Gastrocnemius medialis (tissue), 4 donors: ENCODE results near the gene AKR1C1. TPM values are rescaled to one million over a fixed set of nuclear protein-coding genes. Genes with fewer than 3 reads are reported as not detected.
"Not testable (repeated sequence)": the region's sequence is repeated elsewhere in the genome, so short reads cannot be mapped to it uniquely, and the experiment has no call there.

Experiments
- ATAC-seq, 2 donors: fragments of 150-250 bp; one replicate each; pipeline ENCODE4 v1.9.1; 2016
- DNase-seq, 2 donors: peaks; one replicate each; pipeline ENCODE4 v3.0.0-alpha.2; 2019
- H3K27ac ChIP-seq, 4 donors: fragments of 200-600 bp; sonication (generic); 1 replicate in 1 of 4; 2 replicates in 3 of 4; pipeline ENCODE4 v1.5.1; 2016 to 2018; ENCODE audit warnings: mild to moderate bottlenecking in 2 of 4, moderate library complexity in 1 of 4
- H3K27me3 ChIP-seq, 3 donors: fragments of 200-600 bp; sonication (generic) in 2 of 3; 1 replicate in 1 of 3; 2 replicates in 2 of 3; pipeline versions ENCODE4 v1.5.1 to v1.6.0; 2016 to 2019; ENCODE audit warnings: mild to moderate bottlenecking in 1 of 3, moderate library complexity in 1 of 3
- H3K36me3 ChIP-seq, 2 donors: fragments of 200-600 bp; sonication (generic) in 1 of 2; one replicate each; pipeline ENCODE4 v1.5.1; 2017 to 2018
- H3K4me1 ChIP-seq, 2 donors: fragments of 200-600 bp; sonication (generic) in 1 of 2; one replicate each; pipeline ENCODE4 v1.5.1; 2016 to 2017; ENCODE audit warnings: mild to moderate bottlenecking in 2 of 2
- H3K4me3 ChIP-seq, 4 donors: fragments of 200-600 bp; sonication (generic) in 3 of 4; 1 replicate in 1 of 4; 2 replicates in 3 of 4; pipeline ENCODE4 v1.5.1; 2016 to 2019; ENCODE audit warnings: mild to moderate bottlenecking in 2 of 4
- H3K9me3 ChIP-seq, 3 donors: fragments of 200-600 bp; sonication (generic) in 2 of 3; 1 replicate in 1 of 3; 2 replicates in 2 of 3; pipeline ENCODE4 v1.5.1; 2016 to 2019
- CTCF ChIP-seq, 5 experiments: fragments of 450-650 bp in 3 of 5; fragments of 200-600 bp in 2 of 5; sonication (generic) in 2 of 5; IDR thresholded peaks in 4 of 5; conservative IDR thresholded peaks in 1 of 5; 1 replicate in 4 of 5; 2 replicates in 1 of 5; pipeline ENCODE4 v1.5.1; 2016 to 2019; ENCODE audit warnings: antibody characterized with exemption in 5 of 5, mild to moderate bottlenecking in 3 of 5, moderate library complexity in 3 of 5
- POLR2A ChIP-seq, 2 donors: fragments of 450-650 bp; IDR thresholded peaks; one replicate each; pipeline ENCODE4 v1.6.1; 2017; ENCODE audit warnings: antibody characterized with exemption in 2 of 2, mild to moderate bottlenecking in 2 of 2, moderate library complexity in 2 of 2
- in situ Hi-C, 4 donors: fragments of 200-750 bp; cut with MboI; loops; one replicate each; pipeline versions ENCODE4 v1.15.0 to v1.8.0; 2017; ENCODE audit warnings: low sequenced_read_pairs in 4 of 4
- intact Hi-C: fragments of 100-400 bp; cut with DNase I; formaldehyde crosslinking; loops from one replicate; pipeline ENCODE4 v1.15.1; 2023; ENCODE audit warnings: low total_unique reads
- total RNA-seq, 4 donors: library from RNA; depleted of rRNA; stranded (reverse); fragments of >200 nt; gene quantifications; one replicate each; pipeline versions ENCODE4 v1.1.0 to v1.2.3, GENCODE V29; 2016

The AKR1C1 gene
- total RNA-seq, 4 donors from 2014 or later = 203 to 254 (median 208) TPM

DNA sequence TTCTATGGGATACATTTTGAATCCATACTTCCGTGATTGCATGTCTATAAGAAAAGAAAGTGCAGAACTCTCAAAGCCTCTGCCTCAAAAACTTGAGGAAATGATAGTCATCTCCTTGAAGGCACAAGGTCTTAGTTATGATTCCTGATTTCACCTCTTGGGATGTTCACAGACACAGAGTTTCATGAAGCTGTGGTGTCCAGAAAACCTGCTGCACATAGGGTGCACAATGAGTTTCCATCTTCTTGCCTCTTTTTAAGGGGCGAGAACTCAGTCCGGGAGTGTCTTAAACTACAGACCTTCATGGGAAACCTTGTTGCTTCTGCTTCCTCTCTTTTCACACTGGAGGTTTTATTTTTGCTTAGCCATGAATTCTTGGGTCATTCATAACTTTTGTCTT lies 4.0 kb downstream of the AKR1C1 start:
- H3K9me3 ChIP-seq, intact Hi-C loops, H3K4me1 ChIP-seq, DNase-seq, H3K27ac ChIP-seq, H3K4me3 ChIP-seq, ATAC-seq, in situ Hi-C loops, H3K27me3 ChIP-seq: not testable (repeated sequence)
- peaks cover 0 to 23% of the 10 kb centered on the region in 2 donors for H3K36me3 ChIP-seq

DNA sequence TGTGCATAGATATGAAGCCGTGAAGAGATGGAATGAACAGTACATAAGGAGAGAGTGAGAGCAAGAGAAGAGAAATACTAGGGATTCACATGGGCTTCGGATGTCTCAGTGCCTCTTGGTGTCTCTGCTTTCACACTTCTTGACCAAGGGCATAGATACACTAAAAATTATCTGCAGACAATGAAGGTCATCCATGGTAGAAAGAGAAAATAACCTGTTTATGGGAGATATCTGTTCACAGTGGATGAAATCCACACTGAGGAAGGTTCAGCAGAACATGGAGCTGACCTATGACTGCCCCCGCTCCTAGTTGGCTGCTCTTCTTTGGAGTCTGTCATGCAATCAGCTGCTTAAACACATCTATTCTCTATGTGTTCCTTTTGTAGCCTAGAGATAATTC lies 6.1 kb downstream of the AKR1C1 start:
- H3K4me1 ChIP-seq, in situ Hi-C loops, DNase-seq, H3K9me3 ChIP-seq, H3K4me3 ChIP-seq, H3K27ac ChIP-seq, ATAC-seq, intact Hi-C loops, H3K27me3 ChIP-seq: not testable (repeated sequence)
- peaks cover 0 to 27% of the 10 kb centered on the region in 2 donors for H3K36me3 ChIP-seq

- H3K27me3 ChIP-seq, in situ Hi-C loops, H3K4me1 ChIP-seq, H3K9me3 ChIP-seq, DNase-seq, intact Hi-C loops, ATAC-seq, H3K4me3 ChIP-seq, H3K27ac ChIP-seq: not testable (repeated sequence)
- peaks cover 0 to 27% of the 10 kb centered on the region in 2 donors for H3K36me3 ChIP-seq
These were observed 7.1 kb downstream of the AKR1C1 start for GRCh38 chr10:4970362-4970761.

DNA sequence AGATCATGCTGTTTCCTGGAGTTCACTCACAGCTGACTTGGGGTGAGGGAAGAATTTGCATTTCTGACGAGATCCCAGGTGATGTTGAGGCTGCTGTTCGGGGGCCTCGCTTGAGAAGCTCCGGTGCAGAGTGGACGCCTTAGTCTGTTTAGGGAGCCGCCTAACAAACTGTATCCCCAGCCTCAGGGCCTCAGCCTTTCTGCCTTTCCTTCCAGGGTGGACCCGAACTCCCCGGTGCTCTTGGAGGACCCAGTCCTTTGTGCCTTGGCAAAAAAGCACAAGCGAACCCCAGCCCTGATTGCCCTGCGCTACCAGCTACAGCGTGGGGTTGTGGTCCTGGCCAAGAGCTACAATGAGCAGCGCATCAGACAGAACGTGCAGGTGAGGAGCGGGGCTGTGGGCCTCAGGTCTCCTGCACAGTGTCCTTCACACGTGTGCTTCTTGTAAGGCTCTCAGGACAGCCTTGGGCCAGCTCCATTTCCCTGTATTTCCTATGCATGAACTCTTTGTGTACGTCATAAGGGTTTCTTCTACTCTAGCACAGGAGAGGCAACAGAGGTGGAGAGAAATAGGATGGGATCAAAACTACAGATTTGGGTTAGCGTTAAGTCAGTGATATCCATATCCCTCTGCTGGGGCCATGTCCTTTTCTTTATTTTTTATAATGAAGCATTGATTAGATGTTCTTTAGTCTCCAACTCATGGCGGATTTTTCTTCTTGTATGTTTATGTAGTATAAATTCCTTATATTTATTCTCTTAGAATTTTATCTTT lies 9.3 kb downstream of the AKR1C1 start:
- ATAC-seq, DNase-seq, in situ Hi-C loops, H3K4me1 ChIP-seq, H3K9me3 ChIP-seq, H3K27ac ChIP-seq, H3K27me3 ChIP-seq, H3K4me3 ChIP-seq, intact Hi-C loops: not testable (repeated sequence)
- peaks cover 0 to 29% of the 10 kb centered on the region in 2 donors for H3K36me3 ChIP-seq

GRCh38 chr10:4973294-4973693 lies 10.1 kb downstream of the AKR1C1 start:
- H3K36me3 ChIP-seq = peaks cover 0 to 29% of the 10 kb centered on the region in 2 donors
- H3K27me3 ChIP-seq, DNase-seq, H3K27ac ChIP-seq, H3K4me3 ChIP-seq, H3K9me3 ChIP-seq, in situ Hi-C loops, ATAC-seq, H3K4me1 ChIP-seq, intact Hi-C loops: not testable (repeated sequence)

- H3K4me3 ChIP-seq, intact Hi-C loops, H3K27ac ChIP-seq, H3K27me3 ChIP-seq, DNase-seq, H3K9me3 ChIP-seq, H3K4me1 ChIP-seq, in situ Hi-C loops, ATAC-seq: not testable (repeated sequence)
- H3K36me3 ChIP-seq = peaks cover 0 to 18% of the 10 kb centered on the region in 2 donors
These were observed 11.2 kb downstream of the AKR1C1 start for GRCh38 chr10:4974400-4974799.

DNA sequence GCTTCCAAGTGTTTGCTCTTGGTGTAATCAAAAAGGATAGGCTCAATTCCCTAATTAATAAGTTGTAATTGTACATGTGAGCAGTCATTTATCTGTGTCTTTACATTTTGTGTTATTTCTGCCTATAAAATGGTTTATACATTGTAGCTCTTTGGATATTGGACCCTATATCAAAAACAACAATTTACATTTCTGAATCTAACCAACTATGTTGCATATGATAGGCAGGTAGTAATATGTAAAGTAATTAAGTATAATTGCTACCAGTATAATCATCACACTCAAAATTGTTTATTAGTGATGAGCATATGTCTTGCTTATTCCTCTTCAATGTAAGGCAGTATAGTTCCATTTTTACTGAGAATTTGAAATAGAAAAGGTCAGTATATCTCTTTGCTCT lies 13.8 kb downstream of the AKR1C1 start:
- intact Hi-C loops = no loop called here
- in situ Hi-C loops = loop anchor here in 1 of 4 donors (25.0 kb wide), 1 partner anchor 115 kb away; no protein-coding TSS in a partner anchor

More for the DNA sequence above, 13.8 kb downstream of the AKR1C1 start:
- no peaks in the 10 kb centered on the region for H3K9me3 ChIP-seq
- ATAC-seq = no peak
- H3K4me1 ChIP-seq = peaks cover 0 to 4% of the 10 kb centered on the region in 2 donors
- no peak overlapping the region for H3K4me3 ChIP-seq
- no peaks in the 10 kb centered on the region for H3K27me3 ChIP-seq
- peaks cover 0 to 11% of the 10 kb centered on the region in 2 donors for H3K36me3 ChIP-seq
- no peak overlapping the region for H3K27ac ChIP-seq
- DNase-seq = no peak
- no peak for TF ChIP-seq POLR2A (IDR thresholded peaks at IDR 0.05)
- no peak for TF ChIP-seq CTCF (IDR thresholded peaks at IDR 0.05 in 4 of 5, conservative IDR thresholded peaks at IDR 0.05 in 1 of 5)
